ENCODE results near the gene MCC. TPM values are rescaled to one million over a fixed set of nuclear protein-coding genes. Genes with fewer than 3 reads are reported as not detected.
A peak's percentile ranks its signal among the peaks of the same experiment; 100 is the strongest.
"Not testable (repeated sequence)": the region's sequence is repeated elsewhere in the genome, so short reads cannot be mapped to it uniquely, and the experiment has no call there.

MCC gene
- total RNA-seq, 4 donors from 2014 or later = 5.1 to 22.3 (median 13.0) TPM

- Histone ChIP-seq H3K27me3 (no peaks in the 10 kb centered on the region), H3K9me3 (no peaks in the 10 kb centered on the region), H3K36me3 (no peaks in the 10 kb centered on the region), H3K4me3 (replicated peaks in 1 of 3) (no peak overlapping the region), H3K27ac (no peak overlapping the region), H3K4me1 (peaks cover 5 to 25% of the 10 kb centered on the region in 2 donors)
- WGBS, 2 donors = 78 to 83% methylated on average over 5 of the region's 5 CpGs
- DNase-seq = peak; percentile 56 to 74
- intact Hi-C loops (cut with DNase I) = no loop called here
- TF ChIP-seq POLR2A (IDR thresholded peaks at IDR 0.05) (no peak), CTCF (IDR thresholded peaks at IDR 0.05) (no peak)
These were observed 406.2 kb downstream of the MCC start for GRCh38 chr5:113081881-113082546.

GRCh38 chr5:113081091-113081839 lies 407.0 kb downstream of the MCC start:
- H3K4me1 ChIP-seq = peaks cover 5 to 23% of the 10 kb centered on the region in 2 donors
- no peaks in the 10 kb centered on the region for H3K36me3 ChIP-seq
- no peaks in the 10 kb centered on the region for H3K27me3 ChIP-seq
- no peaks in the 10 kb centered on the region for H3K9me3 ChIP-seq
- intact Hi-C loops (cut with DNase I) = no loop called here
- 81% methylated on average over 4 of the region's 4 CpGs for WGBS, 2 donors
- no peak for TF ChIP-seq CTCF (IDR thresholded peaks at IDR 0.05)
- no peak for TF ChIP-seq POLR2A (IDR thresholded peaks at IDR 0.05)
- H3K27ac ChIP-seq = no peak overlapping the region
- DNase-seq = no peak
- no peak overlapping the region for H3K4me3 ChIP-seq (replicated peaks in 1 of 3)

GRCh38 chr5:113076649-113077048 lies 411.6 kb downstream of the MCC start:
- 93 to 98% methylated on average over 2 of the region's 2 CpGs for WGBS, 2 donors

GRCh38 chr5:113075019-113075418 lies 413.2 kb downstream of the MCC start:
- no peak for DNase-seq
- H3K9me3 ChIP-seq = no peaks in the 10 kb centered on the region
- intact Hi-C loops (cut with DNase I) = no loop called here

More at GRCh38 chr5:113076649-113077048, 411.6 kb downstream of the MCC start:
- H3K9me3 ChIP-seq; H3K4me3 ChIP-seq (replicated peaks in 1 of 3); DNase-seq; H3K27me3 ChIP-seq; H3K4me1 ChIP-seq; H3K36me3 ChIP-seq; H3K27ac ChIP-seq; intact Hi-C loops (cut with DNase I): not testable (repeated sequence)

GRCh38 chr5:113073629-113074034 lies 414.6 kb downstream of the MCC start:
- H3K9me3 ChIP-seq; intact Hi-C loops (cut with DNase I); H3K4me1 ChIP-seq; H3K36me3 ChIP-seq; H3K4me3 ChIP-seq (replicated peaks in 1 of 3); DNase-seq; H3K27me3 ChIP-seq; H3K27ac ChIP-seq: not testable (repeated sequence)
- 85% methylated on average over 10 to 11 of the region's 11 CpGs for WGBS, 2 donors

More at GRCh38 chr5:113075019-113075418, 413.2 kb downstream of the MCC start:
- TF ChIP-seq POLR2A (IDR thresholded peaks at IDR 0.05) = no peak
- TF ChIP-seq CTCF (IDR thresholded peaks at IDR 0.05) = no peak
- H3K27me3 ChIP-seq = no peaks in the 10 kb centered on the region
- WGBS, 2 donors = 94 to 100% methylated on average over 13 to 20 of the region's 21 CpGs
- no peaks in the 10 kb centered on the region for H3K36me3 ChIP-seq
- no peak overlapping the region for H3K27ac ChIP-seq
- H3K4me1 ChIP-seq = no peaks in the 10 kb centered on the region
- no peak overlapping the region for H3K4me3 ChIP-seq (replicated peaks in 1 of 3)

- no peaks in the 10 kb centered on the region for H3K36me3 ChIP-seq
- no peaks in the 10 kb centered on the region for H3K9me3 ChIP-seq
- H3K4me3 ChIP-seq (replicated peaks in 1 of 3) = no peak overlapping the region
- DNase-seq = no peak
- H3K27ac ChIP-seq = no peak overlapping the region
- intact Hi-C loops (cut with DNase I) = no loop called here
- H3K27me3 ChIP-seq = no peaks in the 10 kb centered on the region
- H3K4me1 ChIP-seq = no peaks in the 10 kb centered on the region
- no peak for TF ChIP-seq CTCF (IDR thresholded peaks at IDR 0.05)
- TF ChIP-seq POLR2A (IDR thresholded peaks at IDR 0.05) = no peak
- 91 to 95% methylated on average over 3 of the region's 3 CpGs for WGBS, 2 donors
These were observed 416.9 kb downstream of the MCC start for GRCh38 chr5:113071401-113071800.

Data from thyroid gland (tissue), 4 donors.